Brain microvascular endothelial cell (primary cell): ENCODE results near the gene TCAP.
A peak's percentile ranks its signal among the peaks of the same experiment; 100 is the strongest.
"Not testable (repeated sequence)": the region's sequence is repeated elsewhere in the genome, so short reads cannot be mapped to it uniquely, and the experiment has no call there.

Experiments used
- DNase-seq: peaks from one replicate; pipeline ENCODE4 v3.0.0-alpha.2; 2020
- H3K27ac ChIP-seq: fragments of 250-450 bp; sonication (Bioruptor Pico); 2 replicates; pipeline ENCODE4 v1.5.1; 2020; ENCODE audit warnings: mild to moderate bottlenecking, moderate library complexity
- H3K27me3 ChIP-seq: fragments of 250-450 bp; sonication (Bioruptor Pico); replicated peaks from 2 replicates; pipeline ENCODE4 v1.5.1; 2020; ENCODE audit warnings: mild to moderate bottlenecking
- H3K36me3 ChIP-seq: fragments of 250-450 bp; sonication (Bioruptor Pico); replicated peaks from 2 replicates; pipeline ENCODE4 v1.5.1; 2020; ENCODE audit warnings: mild to moderate bottlenecking
- H3K4me3 ChIP-seq: 2 replicates; pipeline ENCODE4 v1.5.1; 2011; ENCODE audit warnings: low read depth, mild to moderate bottlenecking, control low read depth, low read length, moderate library complexity
- in situ Hi-C: cut with HindIII; loops from 2 replicates; pipeline ENCODE4 v1.10.0; 2017; ENCODE audit warnings: low sequenced_read_pairs, low pct_ligation_motif_present
- TF ChIP-seq, protein P1 (sequence below): IDR thresholded peaks from 2 replicates; pipeline ENCODE4 v1.5.1; 2011; ENCODE audit warnings: low read depth, mild to moderate bottlenecking, moderate library complexity, low read length, control low read depth, inconsistent platforms; ENCODE audit errors: missing control alignments

TCAP gene

DNA sequence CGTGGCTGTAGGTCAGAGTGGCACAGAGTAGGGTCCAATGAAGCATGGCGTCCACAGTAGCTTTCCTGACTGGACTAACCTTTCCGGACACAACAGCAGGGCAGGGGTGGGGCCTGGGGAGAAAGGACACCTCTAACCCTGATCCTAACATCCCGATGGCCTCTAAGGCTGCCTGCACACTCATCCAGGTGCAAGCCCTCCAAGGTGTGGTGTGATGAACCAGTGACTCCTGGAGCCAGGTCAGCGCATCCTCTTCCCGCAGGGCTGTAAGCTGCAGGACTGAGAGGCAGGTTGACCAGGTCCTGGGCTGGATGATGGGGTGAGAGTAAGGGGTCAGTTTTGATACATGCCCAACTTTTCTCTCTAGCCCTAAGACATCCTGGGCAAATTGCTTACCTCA lies 31.6 kb downstream of the TCAP start:
- Histone ChIP-seq H3K4me3 (no peak overlapping the region), H3K27ac (no peak overlapping the region), H3K27me3 (no peaks in the 10 kb centered on the region), H3K36me3 (no peaks in the 10 kb centered on the region)
- TF ChIP-seq, protein P1, sequence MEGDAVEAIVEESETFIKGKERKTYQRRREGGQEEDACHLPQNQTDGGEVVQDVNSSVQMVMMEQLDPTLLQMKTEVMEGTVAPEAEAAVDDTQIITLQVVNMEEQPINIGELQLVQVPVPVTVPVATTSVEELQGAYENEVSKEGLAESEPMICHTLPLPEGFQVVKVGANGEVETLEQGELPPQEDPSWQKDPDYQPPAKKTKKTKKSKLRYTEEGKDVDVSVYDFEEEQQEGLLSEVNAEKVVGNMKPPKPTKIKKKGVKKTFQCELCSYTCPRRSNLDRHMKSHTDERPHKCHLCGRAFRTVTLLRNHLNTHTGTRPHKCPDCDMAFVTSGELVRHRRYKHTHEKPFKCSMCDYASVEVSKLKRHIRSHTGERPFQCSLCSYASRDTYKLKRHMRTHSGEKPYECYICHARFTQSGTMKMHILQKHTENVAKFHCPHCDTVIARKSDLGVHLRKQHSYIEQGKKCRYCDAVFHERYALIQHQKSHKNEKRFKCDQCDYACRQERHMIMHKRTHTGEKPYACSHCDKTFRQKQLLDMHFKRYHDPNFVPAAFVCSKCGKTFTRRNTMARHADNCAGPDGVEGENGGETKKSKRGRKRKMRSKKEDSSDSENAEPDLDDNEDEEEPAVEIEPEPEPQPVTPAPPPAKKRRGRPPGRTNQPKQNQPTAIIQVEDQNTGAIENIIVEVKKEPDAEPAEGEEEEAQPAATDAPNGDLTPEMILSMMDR = no peak
- in situ Hi-C loops = no loop called here
- DNase-seq = no peak

DNA sequence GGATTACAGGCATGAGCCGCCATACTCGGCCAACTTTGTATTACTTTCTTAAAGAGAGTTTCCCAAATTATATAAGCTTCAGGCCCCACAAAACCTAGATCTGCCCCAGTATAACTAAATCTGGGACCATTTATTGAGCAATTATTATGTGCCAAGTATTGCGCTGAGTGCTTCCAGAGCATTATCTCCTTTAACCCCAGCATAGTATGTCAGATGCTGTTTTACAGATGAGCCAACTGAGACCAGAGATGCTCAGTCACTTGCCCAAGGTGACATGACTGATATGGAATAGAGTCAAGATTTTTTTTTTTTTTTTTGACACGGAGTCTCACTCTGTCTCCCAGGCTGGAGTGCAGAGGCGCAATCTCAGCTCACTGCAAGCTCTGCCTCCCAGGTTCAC lies 32.8 kb downstream of the TCAP start:
- H3K27me3 ChIP-seq = no peaks in the 10 kb centered on the region
- no peak overlapping the region for H3K27ac ChIP-seq
- in situ Hi-C loops = no loop called here
- TF ChIP-seq, protein P1 = no peak
- no peaks in the 10 kb centered on the region for H3K36me3 ChIP-seq
- no peak for DNase-seq
- H3K4me3 ChIP-seq = no peak overlapping the region

DNA sequence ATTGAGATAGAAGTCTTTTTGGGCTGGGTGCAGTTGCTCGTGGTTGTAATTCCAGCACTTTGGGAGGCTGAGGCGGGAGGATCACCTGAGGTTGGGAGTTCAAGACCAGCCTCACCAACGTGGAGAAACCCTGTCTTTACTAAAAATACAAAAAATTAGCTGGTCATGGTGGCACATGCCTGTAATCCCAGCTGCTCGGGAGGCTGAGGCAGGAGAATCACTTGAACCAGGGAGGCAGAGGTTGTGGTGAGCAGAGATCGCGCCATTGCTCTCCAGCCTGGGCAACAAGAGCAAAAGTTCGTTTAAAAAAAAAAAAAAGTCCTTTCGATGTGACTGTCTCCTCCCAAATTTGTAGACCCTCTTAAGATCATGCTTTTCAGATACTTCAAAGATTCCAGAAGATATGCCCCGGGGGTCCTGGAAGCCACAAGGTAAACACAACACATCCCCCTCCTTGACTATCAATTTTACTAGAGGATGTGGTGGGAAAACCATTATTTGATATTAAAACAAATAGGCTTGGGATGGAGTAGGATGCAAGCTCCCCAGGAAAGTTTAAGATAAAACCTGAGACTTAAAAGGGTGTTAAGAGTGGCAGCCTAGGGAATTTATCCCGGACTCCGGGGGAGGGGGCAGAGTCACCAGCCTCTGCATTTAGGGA lies 34.1 kb downstream of the TCAP start:
- H3K27me3 ChIP-seq, DNase-seq, H3K36me3 ChIP-seq, in situ Hi-C loops, H3K27ac ChIP-seq: not testable (repeated sequence)
- peak overlapping the region; percentile 72 for H3K4me3 ChIP-seq

DNA sequence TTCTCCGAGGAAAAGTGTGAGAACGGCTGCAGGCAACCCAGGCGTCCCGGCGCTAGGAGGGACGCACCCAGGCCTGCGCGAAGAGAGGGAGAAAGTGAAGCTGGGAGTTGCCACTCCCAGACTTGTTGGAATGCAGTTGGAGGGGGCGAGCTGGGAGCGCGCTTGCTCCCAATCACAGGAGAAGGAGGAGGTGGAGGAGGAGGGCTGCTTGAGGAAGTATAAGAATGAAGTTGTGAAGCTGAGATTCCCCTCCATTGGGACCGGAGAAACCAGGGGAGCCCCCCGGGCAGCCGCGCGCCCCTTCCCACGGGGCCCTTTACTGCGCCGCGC lies 34.6 kb downstream of the TCAP start, which contains the start of gene ERBB2:
ERBB2 (plus strand) TSS at position 247 of the 330 bp plus-strand sequence. CDS start 175 bp downstream, outside the sequence.
- no peak within 1 kb of the TSS for H3K27ac ChIP-seq
- peak; percentile 68 for DNase-seq
- TF ChIP-seq, protein P1 = no peak
- in situ Hi-C loops = no loop called here
- H3K27me3 ChIP-seq = no peaks in the 10 kb centered on the region
- H3K36me3 ChIP-seq = no peaks in the 10 kb centered on the region
- peak within 1 kb of the TSS; percentile 72 for H3K4me3 ChIP-seq

DNA sequence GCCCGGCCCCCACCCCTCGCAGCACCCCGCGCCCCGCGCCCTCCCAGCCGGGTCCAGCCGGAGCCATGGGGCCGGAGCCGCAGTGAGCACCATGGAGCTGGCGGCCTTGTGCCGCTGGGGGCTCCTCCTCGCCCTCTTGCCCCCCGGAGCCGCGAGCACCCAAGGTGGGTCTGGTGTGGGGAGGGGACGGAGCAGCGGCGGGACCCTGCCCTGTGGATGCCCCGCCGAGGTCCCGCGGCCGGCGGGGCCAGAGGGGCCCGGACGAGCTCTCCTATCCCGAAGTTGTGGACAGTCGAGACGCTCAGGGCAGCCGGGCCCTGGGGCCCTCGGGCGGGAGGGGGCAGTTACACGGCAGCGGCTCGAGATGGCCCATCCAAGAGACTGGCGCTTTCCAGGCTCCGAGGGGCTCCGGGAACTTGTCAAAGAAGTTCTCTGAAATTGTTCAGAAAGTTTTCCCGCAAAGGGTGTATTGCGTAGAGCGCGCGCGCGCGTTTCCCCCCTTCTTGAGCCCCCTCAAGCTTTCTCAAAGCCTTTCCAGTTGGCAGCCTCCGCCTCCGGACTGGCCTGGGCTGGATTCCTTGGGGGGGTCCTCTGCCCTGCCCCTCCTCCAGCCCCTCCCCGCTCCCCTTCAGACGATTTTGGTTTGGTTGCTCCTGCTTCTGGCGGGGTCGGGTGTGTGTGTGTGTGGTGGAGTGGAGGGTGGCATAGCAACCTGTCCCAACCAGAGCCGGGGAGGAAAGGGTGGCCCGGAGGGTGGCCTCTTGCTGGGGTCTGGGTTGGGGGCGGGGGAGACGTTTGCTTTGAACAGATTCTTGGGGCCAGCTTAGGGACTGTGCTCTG lies 35.2 kb downstream of the TCAP start:
- no peaks in the 10 kb centered on the region for H3K36me3 ChIP-seq
- H3K27ac ChIP-seq = no peak overlapping the region
- H3K27me3 ChIP-seq = no peaks in the 10 kb centered on the region
- in situ Hi-C loops = no loop called here
- peak overlapping the region; percentile 72 for H3K4me3 ChIP-seq
- peak; percentile 9 for DNase-seq
- TF ChIP-seq, protein P1 = no peak

DNA sequence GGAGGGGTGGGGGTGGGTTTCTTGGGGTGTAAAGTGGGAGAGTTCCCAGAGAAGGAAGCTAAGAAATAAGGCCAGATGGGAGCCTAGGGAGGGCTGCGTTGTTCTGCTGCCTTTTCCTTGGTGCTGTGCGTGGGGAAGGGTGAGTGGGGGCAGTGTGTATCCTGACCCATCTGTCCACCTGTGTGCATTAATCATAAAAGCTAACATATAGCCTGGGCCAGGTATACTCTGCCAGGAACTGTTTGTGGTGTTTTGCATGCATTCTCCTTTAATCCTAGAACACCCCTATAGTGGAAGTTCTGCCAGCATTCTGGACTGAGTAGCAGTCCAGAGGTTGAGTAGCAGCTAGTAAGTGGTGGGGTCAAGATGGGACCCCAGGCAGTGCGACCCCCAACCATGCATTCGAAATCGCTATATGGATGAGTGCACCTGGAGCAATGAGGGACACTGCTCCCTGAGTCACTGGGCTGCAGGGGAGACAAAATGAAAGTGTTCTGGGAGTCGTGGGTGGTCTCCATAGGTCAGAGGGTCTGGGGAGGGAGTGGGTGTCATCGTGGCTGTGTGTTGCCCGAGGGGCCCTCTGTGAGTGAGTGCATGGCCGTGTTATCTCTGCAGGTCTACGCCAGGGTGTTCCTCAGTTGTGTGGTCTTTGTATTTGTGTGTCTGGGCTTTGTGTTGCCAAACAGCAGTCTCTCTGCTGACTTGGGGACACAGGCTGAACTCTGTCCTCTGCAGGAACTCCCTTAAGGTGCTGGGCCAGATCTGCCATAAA lies 36.0 kb downstream of the TCAP start:
- TF ChIP-seq, protein P1 = no peak
- no peak for DNase-seq
- Histone ChIP-seq H3K27ac (no peak overlapping the region), H3K4me3 (peak overlapping the region; percentile 72), H3K36me3 (no peaks in the 10 kb centered on the region), H3K27me3 (no peaks in the 10 kb centered on the region)
- in situ Hi-C loops = no loop called here
